Gastroesophageal sphincter (tissue), 4 donors: ENCODE results near the gene ANKH. TPM values are rescaled to one million over a fixed set of nuclear protein-coding genes. Genes with fewer than 3 reads are reported as not detected.

Experiments used
- ATAC-seq: fragments of 150-250 bp; one replicate; pipeline ENCODE4 v1.9.1; 2016; ENCODE audit warnings: mild to moderate bottlenecking, moderate library complexity
- H3K27ac ChIP-seq, 4 donors: fragments of 200-600 bp; sonication (generic) in 3 of 4; 1 replicate in 3 of 4; 2 replicates in 1 of 4; pipeline ENCODE4 v1.5.1; 2016 to 2019
- H3K27me3 ChIP-seq: fragments of 200-600 bp; sonication (generic); one replicate; pipeline ENCODE4 v1.5.1; 2019
- H3K36me3 ChIP-seq, 2 donors: fragments of 200-600 bp; sonication (generic); one replicate each; pipeline ENCODE4 v1.5.1; 2019; ENCODE audit warnings: control low read depth in 1 of 2
- H3K4me1 ChIP-seq, 3 donors: fragments of 200-600 bp; sonication (generic); 1 replicate in 2 of 3; 2 replicates in 1 of 3; pipeline ENCODE4 v1.5.1; 2016 to 2019; ENCODE audit warnings: control low read depth in 2 of 3
- H3K4me3 ChIP-seq, 2 donors: fragments of 200-600 bp; sonication (generic); one replicate each; pipeline ENCODE4 v1.5.1; 2019; ENCODE audit warnings: mild to moderate bottlenecking in 1 of 2, moderate library complexity in 1 of 2
- H3K9me3 ChIP-seq, 3 donors: fragments of 200-600 bp; sonication (generic); one replicate each; pipeline ENCODE4 v1.5.1; 2017 to 2019; ENCODE audit warnings: control low read depth in 2 of 3
- CTCF ChIP-seq, 4 experiments: fragments of 200-600 bp in 2 of 4; fragments of 450-650 bp in 2 of 4; sonication (generic) in 1 of 4; IDR thresholded peaks; one replicate each; pipeline ENCODE4 v1.5.1; 2017 to 2019; ENCODE audit warnings: antibody characterized with exemption in 4 of 4, mild to moderate bottlenecking in 2 of 4, moderate library complexity in 2 of 4
- EP300 ChIP-seq: sonication (generic); formaldehyde crosslinking; IDR thresholded peaks from one replicate; pipeline ENCODE4 v1.6.1; 2017; ENCODE audit warnings: antibody characterized with exemption, mild to moderate bottlenecking
- POLR2A ChIP-seq, 2 donors: fragments of 450-650 bp; IDR thresholded peaks; one replicate each; pipeline ENCODE4 v1.6.1; 2017; ENCODE audit warnings: antibody characterized with exemption in 2 of 2, mild to moderate bottlenecking in 2 of 2, moderate library complexity in 1 of 2
- POLR2AphosphoS5 ChIP-seq: sonication (generic); formaldehyde crosslinking; IDR thresholded peaks from one replicate; pipeline ENCODE4 v1.6.1; 2017; ENCODE audit warnings: antibody characterized with exemption
- WGBS, 2 donors: methylation state at CpG; one replicate each; pipeline ENCODE4 v1.1.5; 2018; ENCODE audit warnings: low coverage in 1 of 2; 5-methylcytosine and 5-hydroxymethylcytosine counted together
- total RNA-seq, 4 donors: library from RNA; depleted of rRNA; stranded (reverse); fragments of >200 nt; gene quantifications; one replicate each; pipeline ENCODE4 v1.1.0, GENCODE V29; 2016

The ANKH gene
- total RNA-seq, 4 donors from 2014 or later = 30.0 to 45.2 (median 36.0) TPM

GRCh38 chr5:14721990-14722656 is 149.5 kb downstream of the ANKH start:
- 84 to 100% methylated on average over 3 to 7 of the region's 7 CpGs for WGBS, 2 donors
- TF ChIP-seq POLR2AphosphoS5 (no peak), EP300 (no peak), CTCF (IDR thresholded peaks at IDR 0.05) (no peak), POLR2A (IDR thresholded peaks at IDR 0.05) (no peak)
- ATAC-seq = no peak

DNA sequence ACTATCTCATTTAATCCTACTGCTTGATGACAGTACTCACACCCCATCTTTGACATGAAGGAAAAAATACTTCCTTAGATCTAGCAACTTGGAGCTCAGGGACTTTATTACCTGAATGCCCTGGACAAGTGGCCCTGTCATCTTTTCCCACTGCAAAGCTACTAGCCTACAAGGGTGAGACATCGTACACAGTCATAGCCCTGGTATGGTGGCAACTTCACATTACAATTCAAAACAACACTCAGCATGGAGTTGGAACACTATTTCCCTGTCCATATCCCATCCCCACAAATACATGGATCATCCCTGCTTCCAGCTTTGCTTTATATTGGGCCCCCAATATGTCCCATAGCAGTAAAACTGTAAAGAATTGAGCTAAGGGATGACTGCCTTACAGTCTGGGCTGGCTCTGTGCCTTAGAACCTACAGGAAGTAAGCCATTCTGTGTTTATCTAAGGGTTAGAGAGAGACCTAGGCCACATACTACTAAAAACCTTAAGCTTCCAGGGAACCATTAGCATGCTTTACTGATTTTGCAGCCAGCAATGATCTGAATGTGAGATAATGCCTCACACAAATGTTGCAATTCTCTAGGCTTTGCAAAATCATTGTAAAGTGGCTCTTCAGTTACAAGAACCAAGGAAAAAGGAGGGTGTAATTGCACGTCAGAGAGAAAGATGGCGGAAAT is 151.2 kb downstream of the ANKH start:
- no peak overlapping the region for H3K4me3 ChIP-seq
- no peaks in the 10 kb centered on the region for H3K9me3 ChIP-seq
- no peaks in the 10 kb centered on the region for H3K4me1 ChIP-seq
- ATAC-seq = no peak
- 92 to 100% methylated on average over 2 of the region's 3 CpGs for WGBS, 2 donors
- peaks cover 0 to 36% of the 10 kb centered on the region in 2 donors for H3K36me3 ChIP-seq
- H3K27me3 ChIP-seq = no peaks in the 10 kb centered on the region
- H3K27ac ChIP-seq = no peak overlapping the region
- TF ChIP-seq POLR2A (IDR thresholded peaks at IDR 0.05) (no peak), EP300 (no peak), CTCF (IDR thresholded peaks at IDR 0.05) (no peak), POLR2AphosphoS5 (no peak)

More at GRCh38 chr5:14721990-14722656, 149.5 kb downstream of the ANKH start:
- Histone ChIP-seq H3K4me1 (peaks cover 0 to 5% (median 0%) of the 10 kb centered on the region in 3 donors), H3K27me3 (no peaks in the 10 kb centered on the region), H3K9me3 (no peaks in the 10 kb centered on the region), H3K4me3 (no peak overlapping the region), H3K36me3 (peaks cover 0 to 18% of the 10 kb centered on the region in 2 donors), H3K27ac (no peak overlapping the region)

DNA sequence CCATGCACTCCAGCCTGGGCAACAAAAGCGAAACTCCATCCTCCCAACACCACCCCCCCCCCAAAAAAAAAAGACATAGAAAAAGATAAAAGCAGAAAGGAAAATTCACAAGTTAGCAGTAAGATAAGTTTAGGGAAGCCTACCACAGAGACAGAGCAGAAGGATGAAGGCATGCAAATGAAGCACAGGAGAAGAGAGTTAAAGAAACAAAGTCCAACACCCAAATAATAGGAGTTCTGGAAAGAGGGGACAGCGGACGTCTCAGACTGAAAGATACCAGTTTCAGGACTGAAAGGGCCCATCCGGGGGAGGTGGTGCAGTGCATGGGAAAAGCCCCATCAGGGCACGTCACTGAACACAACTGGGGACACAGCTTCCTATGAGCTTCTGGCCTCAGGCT is 152.8 kb downstream of the ANKH start:
- Histone ChIP-seq H3K36me3 (peaks cover 0 to 42% of the 10 kb centered on the region in 2 donors), H3K27ac (no peak overlapping the region), H3K9me3 (no peaks in the 10 kb centered on the region), H3K4me3 (no peak overlapping the region), H3K4me1 (no peaks in the 10 kb centered on the region), H3K27me3 (no peaks in the 10 kb centered on the region)
- no peak for ATAC-seq
- no peak for TF ChIP-seq POLR2A (IDR thresholded peaks at IDR 0.05)
- TF ChIP-seq POLR2AphosphoS5 = no peak
- TF ChIP-seq EP300 = no peak
- TF ChIP-seq CTCF (IDR thresholded peaks at IDR 0.05) = no peak
- WGBS, 2 donors = 83 to 93% methylated on average over 2 to 5 of the region's 5 CpGs

- H3K27ac ChIP-seq = no peak overlapping the region
- no peaks in the 10 kb centered on the region for H3K27me3 ChIP-seq
- no peak overlapping the region for H3K4me3 ChIP-seq
- no peak for ATAC-seq
- H3K4me1 ChIP-seq = no peaks in the 10 kb centered on the region
- peaks cover 0 to 55% of the 10 kb centered on the region in 2 donors for H3K36me3 ChIP-seq
- H3K9me3 ChIP-seq = no peaks in the 10 kb centered on the region
- TF ChIP-seq POLR2AphosphoS5 (no peak), CTCF (IDR thresholded peaks at IDR 0.05) (no peak), EP300 (no peak), POLR2A (IDR thresholded peaks at IDR 0.05) (no peak)
- WGBS, 2 donors = 73 to 77% methylated on average over 5 to 12 of the region's 13 CpGs
Measured at GRCh38 chr5:14716755-14717752, 154.5 kb downstream of the ANKH start.
